Adrenal gland (tissue), 5 donors: ENCODE data around the gene AMPD3.

ENCODE experiments used
- CTCF ChIP-seq, 6 experiments: fragments of 450-650 bp in 4 of 6; fragments of 200-600 bp in 2 of 6; sonication (generic) in 1 of 6; IDR thresholded peaks; 1 replicate in 5 of 6; 2 replicates in 1 of 6; pipeline versions ENCODE4 v1.5.1 to v1.8.0; 2016 to 2021; ENCODE audit warnings: antibody characterized with exemption in 6 of 6, mild to moderate bottlenecking in 2 of 6, moderate library complexity in 1 of 6
- POLR2A ChIP-seq, 2 donors: fragments of 450-650 bp; IDR thresholded peaks; one replicate each; pipeline ENCODE4 v1.6.1; 2017; ENCODE audit warnings: antibody characterized with exemption in 2 of 2, mild to moderate bottlenecking in 2 of 2, moderate library complexity in 1 of 2
- donor health status: DM: no; HTN: no; CAD: no.

GRCh38 chr11:10473371-10473770 lies 18.3 kb downstream of the AMPD3 start:
- TF ChIP-seq POLR2A (IDR thresholded peaks at IDR 0.05) (no peak), CTCF (IDR thresholded peaks at IDR 0.05) (no peak)
